Right lobe of liver (tissue), 6 donors: ENCODE results near the gene GIGYF2. TPM values are rescaled to one million over a fixed set of nuclear protein-coding genes. Genes with fewer than 3 reads are reported as not detected.

Source experiments
- ATAC-seq, 4 donors: fragments of 200-7000 bp; cut with Tn5 transposase; one replicate each; pipeline ENCODE4 v1.9.1; 2020; ENCODE audit warnings: mild to moderate bottlenecking in 4 of 4, moderate library complexity in 4 of 4
- DNase-seq, 3 donors: peaks; one replicate each; pipeline ENCODE4 v3.0.0-alpha.2; 2020
- H3K27ac ChIP-seq, 3 donors: fragments of 200-600 bp; one replicate each; pipeline ENCODE4 v1.8.0; 2022
- H3K27me3 ChIP-seq, 2 donors: fragments of 200-600 bp; one replicate each; pipeline ENCODE4 v1.8.0; 2022
- H3K36me3 ChIP-seq, 4 donors: fragments of 200-600 bp; sonication (generic) in 1 of 4; one replicate each; pipeline versions ENCODE4 v1.5.1 to v1.8.0; 2017 to 2022; ENCODE audit warnings: control low read depth in 1 of 4
- H3K4me1 ChIP-seq, 4 donors: fragments of 200-600 bp; sonication (generic) in 1 of 4; one replicate each; pipeline versions ENCODE4 v1.5.1 to v1.8.0; 2017 to 2022; ENCODE audit warnings: control low read depth in 1 of 4
- H3K4me3 ChIP-seq, 3 donors: fragments of 200-600 bp; one replicate each; pipeline ENCODE4 v1.8.0; 2022
- H3K9me3 ChIP-seq, 4 donors: fragments of 200-600 bp; sonication (generic) in 1 of 4; one replicate each; pipeline versions ENCODE4 v1.5.1 to v1.8.0; 2017 to 2022; ENCODE audit warnings: control low read depth in 1 of 4
- POLR2A ChIP-seq: fragments of 450-650 bp; IDR thresholded peaks from one replicate; pipeline ENCODE4 v1.6.1; 2017; ENCODE audit warnings: antibody characterized with exemption, mild to moderate bottlenecking
- WGBS: methylation state at CpG from one replicate; pipeline ENCODE4 v1.1.6; 2018; ENCODE audit warnings: low coverage, low lambda C conversion rate; ENCODE audit not compliant: insufficient coverage; ENCODE audit errors: missing lambda C conversion rate; 5-methylcytosine and 5-hydroxymethylcytosine counted together
- intact Hi-C, 2 donors: fragments of 100-400 bp; cut with DNase I; formaldehyde crosslinking; loops; one replicate each; pipeline versions ENCODE4 v1.11.2 to v1.14.1; 2022
- total RNA-seq, 6 experiments: library from RNA; depleted of rRNA in 2 of 6; stranded (reverse); fragments of >200 nt in 2 of 6; fragmentation: NEBNext Ultra II Directional in 3 of 6; extraction: Animal tissue kit (Norgen Biotek cat#: 25700) in 3 of 6; gene quantifications; one replicate each; pipeline versions ENCODE4 v1.1.0 to v1.2.4, GENCODE V29; 2016 to 2023
- TF ChIP-seq, protein P1 (sequence below), 4 donors: fragments of 200-600 bp in 3 of 4; fragments of 450-650 bp in 1 of 4; IDR thresholded peaks; one replicate each; pipeline versions ENCODE4 v1.5.1 to v1.8.0; 2016 to 2022; ENCODE audit warnings: antibody characterized with exemption in 4 of 4, mild to moderate bottlenecking in 2 of 4
- donor health status: DM: no; HTN: yes; CAD: no.
- donor health status: DM: no; HTN: no; CAD: no.
- donor health status: DM: no; HTN: no; CAD: no.
- donor health status: DM: no; HTN: yes; CAD: no.
- donor health status: DM: no; HTN: yes; CAD: no.

The GIGYF2 gene
- total RNA-seq, 6 experiments from 2014 or later, result 25.7 to 35.0 (median 32.6) TPM

DNA sequence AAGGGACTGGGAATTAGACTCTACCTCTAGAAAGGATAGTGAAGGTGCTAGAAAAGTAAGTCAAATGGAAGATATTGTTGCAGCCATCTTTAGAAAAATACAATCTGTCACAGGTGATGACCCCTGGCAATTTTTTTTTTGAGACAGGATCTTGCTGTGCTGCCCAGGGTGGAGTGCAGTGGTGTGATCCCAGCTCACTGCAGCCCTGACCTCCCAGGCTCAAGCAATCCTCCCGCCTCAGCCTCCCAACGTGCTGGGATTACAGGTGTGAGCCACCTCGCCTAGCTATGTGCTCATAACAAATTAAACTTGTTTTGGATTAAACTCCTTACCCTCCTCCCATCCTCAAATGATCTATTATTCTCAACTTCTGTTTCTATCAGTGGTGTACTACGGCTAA, 3.8 kb upstream of the GIGYF2 start:
- WGBS, result 74% methylated on average over 2 of the region's 4 CpGs
- ATAC-seq (no peak), DNase-seq (no peak)
- no peaks in the 10 kb centered on the region for H3K27me3 ChIP-seq
- TF ChIP-seq, protein P1, sequence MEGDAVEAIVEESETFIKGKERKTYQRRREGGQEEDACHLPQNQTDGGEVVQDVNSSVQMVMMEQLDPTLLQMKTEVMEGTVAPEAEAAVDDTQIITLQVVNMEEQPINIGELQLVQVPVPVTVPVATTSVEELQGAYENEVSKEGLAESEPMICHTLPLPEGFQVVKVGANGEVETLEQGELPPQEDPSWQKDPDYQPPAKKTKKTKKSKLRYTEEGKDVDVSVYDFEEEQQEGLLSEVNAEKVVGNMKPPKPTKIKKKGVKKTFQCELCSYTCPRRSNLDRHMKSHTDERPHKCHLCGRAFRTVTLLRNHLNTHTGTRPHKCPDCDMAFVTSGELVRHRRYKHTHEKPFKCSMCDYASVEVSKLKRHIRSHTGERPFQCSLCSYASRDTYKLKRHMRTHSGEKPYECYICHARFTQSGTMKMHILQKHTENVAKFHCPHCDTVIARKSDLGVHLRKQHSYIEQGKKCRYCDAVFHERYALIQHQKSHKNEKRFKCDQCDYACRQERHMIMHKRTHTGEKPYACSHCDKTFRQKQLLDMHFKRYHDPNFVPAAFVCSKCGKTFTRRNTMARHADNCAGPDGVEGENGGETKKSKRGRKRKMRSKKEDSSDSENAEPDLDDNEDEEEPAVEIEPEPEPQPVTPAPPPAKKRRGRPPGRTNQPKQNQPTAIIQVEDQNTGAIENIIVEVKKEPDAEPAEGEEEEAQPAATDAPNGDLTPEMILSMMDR (IDR thresholded peaks at IDR 0.05), result no peak
- no peak for TF ChIP-seq POLR2A
- H3K36me3 ChIP-seq, result no peaks in the 10 kb centered on the region
- H3K4me1 ChIP-seq, result peaks cover 0 to 11% (median 4%) of the 10 kb centered on the region in 4 donors
- H3K27ac ChIP-seq, result no peak overlapping the region
- no peaks in the 10 kb centered on the region for H3K9me3 ChIP-seq
- H3K4me3 ChIP-seq, result no peak overlapping the region
- intact Hi-C loops, result no loop called here

DNA sequence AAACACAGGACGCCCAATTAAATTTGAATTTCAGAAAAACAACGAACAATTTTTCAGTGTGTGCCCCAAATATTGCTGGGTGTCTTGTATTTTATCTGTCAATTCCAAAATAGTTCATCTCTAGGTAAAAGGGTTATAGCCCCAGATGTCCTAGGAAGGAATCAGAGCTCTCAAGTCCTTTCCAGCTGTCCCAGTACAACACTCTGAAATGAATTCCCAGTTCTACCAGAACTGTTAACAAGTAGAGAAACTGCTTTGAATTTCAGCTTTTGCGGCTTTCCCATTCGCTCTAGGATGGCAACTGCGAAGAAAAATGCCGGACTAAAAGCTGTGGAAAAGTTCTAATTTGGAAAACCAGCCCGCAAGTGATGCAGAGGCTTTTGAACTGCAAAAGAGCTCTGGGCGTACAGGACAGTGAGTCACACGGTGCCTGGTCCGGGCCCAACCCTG, 497 bp upstream of the GIGYF2 start:
- no peak for ATAC-seq
- Histone ChIP-seq H3K27me3 (no peaks in the 10 kb centered on the region), H3K36me3 (no peaks in the 10 kb centered on the region), H3K4me3 (peak overlapping the region in 2 of 3 donors; percentile 94), H3K4me1 (peaks cover 0 to 43% (median 11%) of the 10 kb centered on the region in 4 donors), H3K27ac (peak overlapping the region; percentile 57 to 76 (median 68)), H3K9me3 (no peaks in the 10 kb centered on the region)
- no peak for DNase-seq
- TF ChIP-seq POLR2A, result no peak
- TF ChIP-seq, protein P1 (IDR thresholded peaks at IDR 0.05), result no peak
- 44% methylated on average over 10 of the region's 10 CpGs for WGBS
- intact Hi-C loops, result no loop called here

DNA sequence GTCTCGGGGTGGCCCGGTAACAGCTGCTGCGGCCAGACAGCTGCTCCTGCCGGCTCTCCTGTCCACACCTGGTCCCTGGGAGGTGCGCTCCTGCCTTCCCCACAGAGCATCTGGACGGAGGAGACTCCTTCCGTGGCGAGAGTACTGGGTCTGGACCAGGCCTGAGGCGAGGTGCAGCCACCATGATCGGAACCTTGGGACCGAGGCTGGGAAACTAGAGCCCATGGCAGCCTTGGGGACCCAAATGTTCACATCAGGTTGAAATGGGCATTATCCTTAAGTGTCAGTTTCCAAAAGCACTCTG, 628 bp downstream of the GIGYF2 start:
- DNase-seq (no peak), ATAC-seq (peak in 2 of 4 donors; percentile 28 to 35)
- WGBS, result 0% methylated on average over 2 of the region's 11 CpGs
- no peaks in the 10 kb centered on the region for H3K9me3 ChIP-seq
- H3K4me1 ChIP-seq, result peaks cover 0 to 46% (median 11%) of the 10 kb centered on the region in 4 donors
- H3K36me3 ChIP-seq, result no peaks in the 10 kb centered on the region
- TF ChIP-seq, protein P1 (IDR thresholded peaks at IDR 0.05), result no peak
- TF ChIP-seq POLR2A, result no peak
- H3K27me3 ChIP-seq, result no peaks in the 10 kb centered on the region
- peak overlapping the region; percentile 93 to 99 (median 94) for H3K27ac ChIP-seq
- intact Hi-C loops, result no loop called here
- peak overlapping the region; percentile 91 to 94 (median 94) for H3K4me3 ChIP-seq

DNA sequence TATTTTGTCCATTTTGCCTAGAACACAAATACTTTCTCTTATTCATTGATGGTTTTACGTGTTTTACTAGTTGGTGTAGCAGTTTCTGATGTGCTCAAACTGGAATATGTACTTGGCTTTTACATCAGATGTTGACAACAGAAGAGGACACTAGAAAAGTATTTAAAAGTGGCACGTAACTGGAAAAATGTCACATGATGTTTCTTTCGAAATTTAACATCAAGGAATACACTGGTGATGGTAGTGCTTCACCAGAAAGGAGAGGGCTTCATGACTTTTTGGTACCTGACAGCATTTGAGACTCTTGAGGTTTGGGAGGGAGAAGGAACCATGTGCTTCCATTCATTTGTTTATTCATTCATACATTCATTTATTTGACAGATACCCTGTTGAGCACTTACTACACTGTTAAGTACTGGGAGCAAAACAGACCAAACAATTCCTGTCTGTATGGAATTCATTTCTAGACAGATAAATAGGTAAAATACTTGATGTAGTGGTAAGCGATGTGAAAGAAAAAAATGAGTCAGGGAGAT, 1.5 kb downstream of the GIGYF2 start:
- WGBS, result 34% methylated on average over 4 of the region's 4 CpGs
- intact Hi-C loops, result no loop called here

More for the DNA sequence above, 1.5 kb downstream of the GIGYF2 start:
- Histone ChIP-seq H3K36me3 (peaks cover 0 to 4% (median 0%) of the 10 kb centered on the region in 4 donors), H3K27me3 (no peaks in the 10 kb centered on the region), H3K4me3 (peak overlapping the region; percentile 91 to 94 (median 94)), H3K27ac (peak overlapping the region; percentile 93 to 99 (median 94)), H3K4me1 (peaks cover 0 to 46% (median 11%) of the 10 kb centered on the region in 4 donors), H3K9me3 (no peaks in the 10 kb centered on the region)
- no peak for DNase-seq
- TF ChIP-seq, protein P1 (IDR thresholded peaks at IDR 0.05), result no peak
- TF ChIP-seq POLR2A, result peak; percentile 13
- ATAC-seq, result no peak
